Mesenchymal stem cell (in vitro differentiated cells and primary cell): ENCODE results near the gene C12orf76.

Source experiments
- DNase-seq: peaks from one replicate; pipeline ENCODE4 v3.0.0-alpha.2; 2013
- H2AFZ ChIP-seq: one replicate; pipeline ENCODE4 v1.6.1; 2013; ENCODE audit warnings: low read depth, mild to moderate bottlenecking, control low read depth, inconsistent platforms, low read length, moderate library complexity
- H2AK5ac ChIP-seq: 2 replicates; pipeline ENCODE4 v1.6.1; 2013; ENCODE audit warnings: low read length, moderate library complexity, mild to moderate bottlenecking, inconsistent platforms; ENCODE audit not compliant: severe bottlenecking
- H2BK120ac ChIP-seq: one replicate; pipeline ENCODE4 v1.6.1; 2013; ENCODE audit warnings: low read depth, mild to moderate bottlenecking, inconsistent platforms, low read length, moderate library complexity
- H2BK12ac ChIP-seq, 2 experiments: one replicate each; pipeline ENCODE4 v1.6.1; 2013; ENCODE audit warnings: inconsistent platforms in 2 of 2, low read length in 2 of 2, mild to moderate bottlenecking in 2 of 2, moderate library complexity in 2 of 2, control low read depth in 1 of 2
- H2BK15ac ChIP-seq: one replicate; pipeline ENCODE4 v1.6.1; 2013; ENCODE audit warnings: mild to moderate bottlenecking, low read depth, inconsistent platforms; ENCODE audit not compliant: poor library complexity, severe bottlenecking
- H2BK5ac ChIP-seq: 2 replicates; pipeline ENCODE4 v1.6.1; 2013; ENCODE audit warnings: low read depth, mild to moderate bottlenecking, low read length, control low read depth, inconsistent platforms; ENCODE audit not compliant: poor library complexity, severe bottlenecking
- H3K14ac ChIP-seq, 2 experiments: one replicate each; pipeline ENCODE4 v1.6.1; 2013; ENCODE audit warnings: inconsistent platforms in 2 of 2, low read length in 2 of 2, control low read depth in 1 of 2, mild to moderate bottlenecking in 1 of 2, moderate library complexity in 1 of 2
- H3K18ac ChIP-seq, 2 experiments: one replicate each; pipeline ENCODE4 v1.6.1; 2013; ENCODE audit warnings: inconsistent platforms in 2 of 2, low read length in 2 of 2, control low read depth in 1 of 2, low read depth in 1 of 2, mild to moderate bottlenecking in 1 of 2
- H3K23ac ChIP-seq, 2 experiments: one replicate each; pipeline ENCODE4 v1.6.1; 2013; ENCODE audit warnings: inconsistent platforms in 2 of 2, low read length in 2 of 2, mild to moderate bottlenecking in 2 of 2, moderate library complexity in 2 of 2, control low read depth in 1 of 2
- H3K27ac ChIP-seq: 2 replicates; pipeline ENCODE4 v1.5.1; 2013; ENCODE audit warnings: mild to moderate bottlenecking, moderate library complexity, low read length, control low read depth, inconsistent platforms; ENCODE audit not compliant: poor library complexity, severe bottlenecking
- H3K27me3 ChIP-seq, 2 experiments: 2 replicates each; pipeline versions ENCODE4 v1.6.1 to v1.7.0; 2013; ENCODE audit warnings: low read length in 2 of 2, mild to moderate bottlenecking in 2 of 2, moderate library complexity in 2 of 2, control low read depth in 1 of 2, inconsistent platforms in 1 of 2; ENCODE audit not compliant: control insufficient read depth in 1 of 2, insufficient read depth in 1 of 2
- H3K36me3 ChIP-seq, 2 experiments: 2 replicates each; pipeline versions ENCODE4 v1.6.1 to v1.7.0; 2013; ENCODE audit warnings: low read length in 2 of 2, control low read depth in 1 of 2, inconsistent platforms in 1 of 2, low read depth in 1 of 2, mild to moderate bottlenecking in 1 of 2; ENCODE audit not compliant: insufficient read depth in 2 of 2, control insufficient read depth in 1 of 2
- H3K4ac ChIP-seq, 2 experiments: one replicate each; pipeline ENCODE4 v1.6.1; 2013; ENCODE audit warnings: inconsistent platforms in 2 of 2, low read length in 2 of 2, mild to moderate bottlenecking in 2 of 2, moderate library complexity in 2 of 2, control low read depth in 1 of 2, low read depth in 1 of 2
- H3K4me1 ChIP-seq: 2 replicates; pipeline ENCODE4 v1.6.1; 2013; ENCODE audit warnings: low read depth, low read length, control low read depth; ENCODE audit not compliant: control insufficient read depth, insufficient read depth
- H3K4me2 ChIP-seq: 2 replicates; pipeline ENCODE4 v1.6.1; 2013; ENCODE audit warnings: low read length, mild to moderate bottlenecking, inconsistent platforms; ENCODE audit not compliant: poor library complexity, severe bottlenecking
- H3K4me3 ChIP-seq, 2 experiments: 2 replicates each; pipeline versions ENCODE4 v1.5.1 to v1.7.0; 2013; ENCODE audit warnings: low read length in 2 of 2, mild to moderate bottlenecking in 2 of 2, control low read depth in 1 of 2, low read depth in 1 of 2; ENCODE audit not compliant: insufficient read depth in 1 of 2
- H3K79me1 ChIP-seq: replicated peaks from 2 replicates; pipeline ENCODE4 v1.6.1; 2013; ENCODE audit warnings: mild to moderate bottlenecking, control low read depth, low read length, inconsistent platforms; ENCODE audit not compliant: poor library complexity, severe bottlenecking
- H3K9ac ChIP-seq: 2 replicates; pipeline ENCODE4 v1.7.0; 2013; ENCODE audit warnings: mild to moderate bottlenecking, low read length, moderate library complexity
- H3K9me3 ChIP-seq: 2 replicates; pipeline ENCODE4 v1.7.0; 2013; ENCODE audit warnings: mild to moderate bottlenecking, low read length; ENCODE audit not compliant: control insufficient read depth
- H4K8ac ChIP-seq: one replicate; pipeline ENCODE4 v1.6.1; 2013; ENCODE audit warnings: inconsistent platforms, mild to moderate bottlenecking, low read length, moderate library complexity
- H4K91ac ChIP-seq: one replicate; pipeline ENCODE4 v1.6.1; 2013; ENCODE audit warnings: mild to moderate bottlenecking, low read length, inconsistent platforms
- WGBS: methylation state at CpG from one replicate; pipeline ENCODE4 v1.1.7; 2013; ENCODE audit warnings: mixed read lengths; 5-methylcytosine and 5-hydroxymethylcytosine counted together

C12orf76 gene

GRCh38 chr12:110065540-110065939, 17.2 kb upstream of the C12orf76 start:
- no peak overlapping the region for H2BK5ac ChIP-seq
- no peak overlapping the region for H2BK120ac ChIP-seq
- H3K27ac ChIP-seq: no peak overlapping the region
- no peak overlapping the region for H3K9ac ChIP-seq
- no peaks in the 10 kb centered on the region for H3K27me3 ChIP-seq
- no peak overlapping the region for H3K4me2 ChIP-seq
- H2BK15ac ChIP-seq: no peak overlapping the region
- H3K4me1 ChIP-seq: no peaks in the 10 kb centered on the region
- H3K4ac ChIP-seq: no peak overlapping the region
- no peak overlapping the region for H2AK5ac ChIP-seq
- no peaks in the 10 kb centered on the region for H3K79me1 ChIP-seq
- no peaks in the 10 kb centered on the region for H3K36me3 ChIP-seq
- no peak overlapping the region for H3K18ac ChIP-seq
- no peak overlapping the region for H3K14ac ChIP-seq
- H2AFZ ChIP-seq: no peak overlapping the region
- no peak overlapping the region for H3K23ac ChIP-seq
- no peak overlapping the region for H3K4me3 ChIP-seq
- H4K8ac ChIP-seq: no peak overlapping the region
- no peak overlapping the region for H4K91ac ChIP-seq
- DNase-seq: no peak
- no peaks in the 10 kb centered on the region for H3K9me3 ChIP-seq
- WGBS: 86% methylated on average over 2 of the region's 2 CpGs
- H2BK12ac ChIP-seq: no peak overlapping the region

GRCh38 chr12:110062241-110062640, 13.9 kb upstream of the C12orf76 start:
- H2AK5ac ChIP-seq: no peak overlapping the region
- H3K36me3 ChIP-seq: no peaks in the 10 kb centered on the region
- no peak overlapping the region for H2BK5ac ChIP-seq
- no peaks in the 10 kb centered on the region for H3K79me1 ChIP-seq
- no peak overlapping the region for H4K8ac ChIP-seq
- DNase-seq: no peak
- no peak overlapping the region for H3K14ac ChIP-seq
- H3K27ac ChIP-seq: no peak overlapping the region
- H2AFZ ChIP-seq: no peak overlapping the region
- no peak overlapping the region for H2BK120ac ChIP-seq
- H4K91ac ChIP-seq: no peak overlapping the region
- H2BK15ac ChIP-seq: no peak overlapping the region
- WGBS: 90% methylated on average over 2 of the region's 2 CpGs
- H3K9ac ChIP-seq: no peak overlapping the region
- H2BK12ac ChIP-seq: no peak overlapping the region
- H3K9me3 ChIP-seq: no peaks in the 10 kb centered on the region
- no peaks in the 10 kb centered on the region for H3K27me3 ChIP-seq
- H3K4ac ChIP-seq: no peak overlapping the region
- H3K4me2 ChIP-seq: no peak overlapping the region
- peaks cover 3% of the 10 kb centered on the region for H3K4me1 ChIP-seq
- H3K23ac ChIP-seq: no peak overlapping the region
- no peak overlapping the region for H3K18ac ChIP-seq
- H3K4me3 ChIP-seq: no peak overlapping the region

- Histone ChIP-seq H2BK120ac (no peak overlapping the region), H2AK5ac (no peak overlapping the region), H3K79me1 (no peaks in the 10 kb centered on the region), H3K4me2 (no peak overlapping the region), H3K9ac (no peak overlapping the region), H3K4ac (peak overlapping the region in 1 of 2 experiments; percentile 60), H3K4me1 (peaks cover 6% of the 10 kb centered on the region), H2BK12ac (peak overlapping the region in 1 of 2 experiments; percentile 45), H4K8ac (no peak overlapping the region), H2AFZ (no peak overlapping the region), H3K27ac (no peak overlapping the region), H3K4me3 (no peak overlapping the region), H3K18ac (peak overlapping the region in 1 of 2 experiments; percentile 61), H2BK5ac (no peak overlapping the region), H4K91ac (no peak overlapping the region), H3K27me3 (no peaks in the 10 kb centered on the region), H2BK15ac (peak overlapping the region; percentile 4), H3K14ac (no peak overlapping the region), H3K9me3 (no peaks in the 10 kb centered on the region), H3K23ac (no peak overlapping the region), H3K36me3 (no peaks in the 10 kb centered on the region)
- DNase-seq: no peak
- 98% methylated on average over 2 of the region's 2 CpGs for WGBS
Measured at GRCh38 chr12:110059651-110060000, 11.3 kb upstream of the C12orf76 start.

- no peak overlapping the region for H2AK5ac ChIP-seq
- H3K4ac ChIP-seq: no peak overlapping the region
- no peak overlapping the region for H4K91ac ChIP-seq
- H3K4me1 ChIP-seq: peaks cover 6% of the 10 kb centered on the region
- no peaks in the 10 kb centered on the region for H3K9me3 ChIP-seq
- H2BK5ac ChIP-seq: no peak overlapping the region
- no peaks in the 10 kb centered on the region for H3K27me3 ChIP-seq
- H4K8ac ChIP-seq: no peak overlapping the region
- H3K4me3 ChIP-seq: no peak overlapping the region
- H3K27ac ChIP-seq: no peak overlapping the region
- H3K18ac ChIP-seq: no peak overlapping the region
- no peak overlapping the region for H3K14ac ChIP-seq
- no peak overlapping the region for H2BK120ac ChIP-seq
- no peaks in the 10 kb centered on the region for H3K79me1 ChIP-seq
- DNase-seq: no peak
- no peak overlapping the region for H2BK15ac ChIP-seq
- over 99% methylated on average over 5 of the region's 9 CpGs for WGBS
- H3K9ac ChIP-seq: no peak overlapping the region
- no peaks in the 10 kb centered on the region for H3K36me3 ChIP-seq
- H3K4me2 ChIP-seq: no peak overlapping the region
- no peak overlapping the region for H2AFZ ChIP-seq
- peak overlapping the region in 1 of 2 experiments; percentile 45 for H2BK12ac ChIP-seq
- no peak overlapping the region for H3K23ac ChIP-seq
Measured at GRCh38 chr12:110058875-110059615, 10.7 kb upstream of the C12orf76 start.
